Measurements from ENCODE around the gene ZNF330.

ZNF330 gene

DNA sequence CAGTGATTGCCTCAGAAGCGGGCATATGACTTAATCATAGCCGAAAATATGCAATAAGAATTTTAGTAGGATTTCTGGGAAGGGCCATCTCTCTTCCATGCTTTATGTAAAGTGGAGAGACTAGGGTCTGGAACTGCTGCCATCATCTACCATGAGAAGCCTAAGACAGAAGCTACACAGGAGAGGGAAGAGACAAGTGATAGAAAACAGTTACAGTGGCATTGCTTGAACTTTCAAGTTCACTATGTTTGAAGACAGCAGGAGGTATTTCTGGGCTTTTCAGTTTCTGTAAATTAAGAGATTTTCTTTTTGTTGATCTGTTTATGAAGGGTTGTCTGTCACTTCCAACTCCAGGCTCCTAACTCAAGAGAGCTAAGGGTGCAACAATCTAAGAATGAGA lies 62.5 kb downstream of the ZNF330 start:
- no peak for DNase-seq (ENCODE audit: extremely low read depth, low read depth)
- TF ChIP-seq, protein P1, sequence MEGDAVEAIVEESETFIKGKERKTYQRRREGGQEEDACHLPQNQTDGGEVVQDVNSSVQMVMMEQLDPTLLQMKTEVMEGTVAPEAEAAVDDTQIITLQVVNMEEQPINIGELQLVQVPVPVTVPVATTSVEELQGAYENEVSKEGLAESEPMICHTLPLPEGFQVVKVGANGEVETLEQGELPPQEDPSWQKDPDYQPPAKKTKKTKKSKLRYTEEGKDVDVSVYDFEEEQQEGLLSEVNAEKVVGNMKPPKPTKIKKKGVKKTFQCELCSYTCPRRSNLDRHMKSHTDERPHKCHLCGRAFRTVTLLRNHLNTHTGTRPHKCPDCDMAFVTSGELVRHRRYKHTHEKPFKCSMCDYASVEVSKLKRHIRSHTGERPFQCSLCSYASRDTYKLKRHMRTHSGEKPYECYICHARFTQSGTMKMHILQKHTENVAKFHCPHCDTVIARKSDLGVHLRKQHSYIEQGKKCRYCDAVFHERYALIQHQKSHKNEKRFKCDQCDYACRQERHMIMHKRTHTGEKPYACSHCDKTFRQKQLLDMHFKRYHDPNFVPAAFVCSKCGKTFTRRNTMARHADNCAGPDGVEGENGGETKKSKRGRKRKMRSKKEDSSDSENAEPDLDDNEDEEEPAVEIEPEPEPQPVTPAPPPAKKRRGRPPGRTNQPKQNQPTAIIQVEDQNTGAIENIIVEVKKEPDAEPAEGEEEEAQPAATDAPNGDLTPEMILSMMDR (IDR thresholded peaks at IDR 0.05; ENCODE audit: low read depth, low read length) = no peak

DNA sequence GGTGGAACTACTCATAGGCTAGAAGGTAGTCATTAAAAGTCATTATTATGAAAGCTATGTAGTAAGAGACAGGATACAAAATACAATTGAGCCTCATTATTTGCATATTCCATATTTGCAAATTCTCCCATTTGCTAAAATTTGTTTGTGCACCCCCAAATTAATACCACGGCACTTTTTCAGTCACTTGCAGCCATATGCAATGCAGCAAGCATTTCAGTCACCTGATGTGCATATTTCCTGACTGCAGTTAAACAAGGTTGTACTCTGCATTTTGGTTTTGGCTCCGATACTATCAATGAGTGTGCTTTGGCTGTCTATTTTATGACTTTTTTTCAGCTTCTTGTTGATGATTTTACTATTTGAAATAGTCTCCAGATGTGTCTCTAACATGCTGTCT lies 62.9 kb downstream of the ZNF330 start:
- TF ChIP-seq, protein P1 (IDR thresholded peaks at IDR 0.05; ENCODE audit: low read depth, low read length) = no peak

More for the DNA sequence above, 62.9 kb downstream of the ZNF330 start:
- DNase-seq (ENCODE audit: extremely low read depth, low read depth) = no peak
